Endothelial cell of umbilical vein (primary cell): ENCODE results near the gene MVK.

Source experiments
- EZH2 ChIP-seq: IDR thresholded peaks from 2 replicates; pipeline ENCODE4 v1.6.1; 2012; ENCODE audit warnings: borderline replicate concordance, low read depth, mild to moderate bottlenecking, moderate library complexity, low read length, inconsistent platforms; ENCODE audit not compliant: severe bottlenecking
- FOS ChIP-seq: IDR thresholded peaks from 2 replicates; pipeline ENCODE4 v1.6.1; 2011; ENCODE audit warnings: mild to moderate bottlenecking, low read length, moderate library complexity, borderline replicate concordance; ENCODE audit not compliant: insufficient read depth
- GATA2 ChIP-seq: IDR thresholded peaks from 2 replicates; pipeline ENCODE4 v1.7.0; 2011; ENCODE audit warnings: low read depth, mild to moderate bottlenecking, moderate library complexity, mixed read lengths, low read length; ENCODE audit not compliant: insufficient read length, insufficient read depth
- JUN ChIP-seq: IDR thresholded peaks from 2 replicates; pipeline ENCODE4 v1.6.1; 2011; ENCODE audit warnings: borderline replicate concordance, low read depth; ENCODE audit not compliant: insufficient read length, insufficient read depth
- MYC ChIP-seq: IDR thresholded peaks from one replicate; pipeline ENCODE4 v1.6.1; 2011; ENCODE audit warnings: mild to moderate bottlenecking, low read depth, low read length
- POLR2A ChIP-seq: IDR thresholded peaks from 2 replicates; pipeline ENCODE4 v1.6.1; 2012; ENCODE audit warnings: low read depth, mild to moderate bottlenecking, control low read depth, low read length
- POLR2AphosphoS5 ChIP-seq: IDR thresholded peaks from 2 replicates; pipeline ENCODE4 v1.6.1; 2012; ENCODE audit warnings: low read depth, mild to moderate bottlenecking, control low read depth, low read length, moderate library complexity; ENCODE audit not compliant: insufficient read depth
- TF ChIP-seq, protein P1 (sequence below), 2 donors: IDR thresholded peaks; 1 replicate in 1 of 2; 2 replicates in 1 of 2; pipeline ENCODE4 v1.5.1; 2011; ENCODE audit warnings: low read length in 2 of 2, mild to moderate bottlenecking in 2 of 2, moderate library complexity in 2 of 2, control low read depth in 1 of 2, inconsistent platforms in 1 of 2, low read depth in 1 of 2; ENCODE audit not compliant: insufficient read depth in 1 of 2; ENCODE audit errors: extremely low read depth in 1 of 2
- TF ChIP-seq, protein P2 (sequence below): IDR thresholded peaks from 2 replicates; pipeline ENCODE4 v1.6.1; 2011; ENCODE audit not compliant: insufficient read depth, insufficient read length

DNA sequence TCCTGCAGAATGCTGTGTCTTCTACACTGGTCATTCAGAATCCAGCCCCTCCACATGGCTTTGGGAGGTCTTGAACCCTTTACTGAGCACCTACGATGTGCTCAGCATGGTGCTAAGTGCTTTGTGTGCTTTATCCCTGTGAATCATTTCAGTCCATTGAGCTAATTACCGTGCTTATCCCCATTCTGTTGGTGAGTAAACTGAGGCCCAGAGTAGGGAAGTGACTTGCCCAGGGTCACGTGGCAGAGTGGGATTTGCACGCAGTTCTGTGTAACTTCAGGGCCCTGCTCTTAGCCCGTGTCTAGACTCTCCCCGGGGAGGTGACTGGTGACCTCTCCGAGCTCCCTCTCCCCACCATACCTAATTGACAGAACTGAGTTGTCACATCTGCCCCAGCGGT is 27.4 kb downstream of the MVK start:
- TF ChIP-seq POLR2AphosphoS5 (no peak), FOS (no peak), POLR2A (no peak), MYC (no peak), EZH2 (no peak), JUN (no peak), GATA2 (no peak)
- TF ChIP-seq, protein P1, sequence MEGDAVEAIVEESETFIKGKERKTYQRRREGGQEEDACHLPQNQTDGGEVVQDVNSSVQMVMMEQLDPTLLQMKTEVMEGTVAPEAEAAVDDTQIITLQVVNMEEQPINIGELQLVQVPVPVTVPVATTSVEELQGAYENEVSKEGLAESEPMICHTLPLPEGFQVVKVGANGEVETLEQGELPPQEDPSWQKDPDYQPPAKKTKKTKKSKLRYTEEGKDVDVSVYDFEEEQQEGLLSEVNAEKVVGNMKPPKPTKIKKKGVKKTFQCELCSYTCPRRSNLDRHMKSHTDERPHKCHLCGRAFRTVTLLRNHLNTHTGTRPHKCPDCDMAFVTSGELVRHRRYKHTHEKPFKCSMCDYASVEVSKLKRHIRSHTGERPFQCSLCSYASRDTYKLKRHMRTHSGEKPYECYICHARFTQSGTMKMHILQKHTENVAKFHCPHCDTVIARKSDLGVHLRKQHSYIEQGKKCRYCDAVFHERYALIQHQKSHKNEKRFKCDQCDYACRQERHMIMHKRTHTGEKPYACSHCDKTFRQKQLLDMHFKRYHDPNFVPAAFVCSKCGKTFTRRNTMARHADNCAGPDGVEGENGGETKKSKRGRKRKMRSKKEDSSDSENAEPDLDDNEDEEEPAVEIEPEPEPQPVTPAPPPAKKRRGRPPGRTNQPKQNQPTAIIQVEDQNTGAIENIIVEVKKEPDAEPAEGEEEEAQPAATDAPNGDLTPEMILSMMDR (IDR thresholded peaks at IDR 0.05; ENCODE audit: extremely low read depth in 1 of 2, insufficient read depth in 1 of 2, low read depth in 1 of 2, low read length in 2 of 2), result no peak
- TF ChIP-seq, protein P2, sequence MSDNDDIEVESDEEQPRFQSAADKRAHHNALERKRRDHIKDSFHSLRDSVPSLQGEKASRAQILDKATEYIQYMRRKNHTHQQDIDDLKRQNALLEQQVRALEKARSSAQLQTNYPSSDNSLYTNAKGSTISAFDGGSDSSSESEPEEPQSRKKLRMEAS, result no peak
